Stimulated activated CD4-positive, alpha-beta T cell treated with anti-CD3 and anti-CD28 coated beads, Interleukin-1b, Interleukin-23, amount 100 ng/mL, for 48 hours (primary cell): ENCODE measurements around the gene LSM5.
"Not testable (repeated sequence)": the region's sequence is repeated elsewhere in the genome, so short reads cannot be mapped to it uniquely, and the experiment has no call there.

Experiments
- DNase-seq: peaks from one replicate; pipeline ENCODE4 v3.0.0-alpha.2; 2020

Gene LSM5

DNA sequence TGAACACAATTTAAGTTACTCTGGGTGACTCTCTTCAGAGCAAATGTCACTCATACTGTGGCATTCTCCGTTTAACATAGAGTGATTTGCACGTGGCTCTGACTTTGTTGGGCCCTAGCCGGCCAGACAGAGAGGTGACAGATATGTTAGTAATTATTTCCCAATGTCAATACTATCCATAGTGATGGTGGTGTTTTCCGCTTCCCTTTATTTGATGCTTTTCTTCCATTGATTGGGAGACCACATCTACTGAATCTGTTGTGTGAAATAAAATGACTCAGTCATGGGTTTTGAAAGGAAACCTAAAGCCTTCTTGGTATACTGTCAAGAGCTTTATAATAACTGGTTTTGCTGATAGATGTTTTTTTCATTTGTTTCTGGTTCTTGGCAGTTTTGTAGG lies 12.5 kb upstream of the LSM5 start:
- DNase-seq = peak; percentile 53

DNA sequence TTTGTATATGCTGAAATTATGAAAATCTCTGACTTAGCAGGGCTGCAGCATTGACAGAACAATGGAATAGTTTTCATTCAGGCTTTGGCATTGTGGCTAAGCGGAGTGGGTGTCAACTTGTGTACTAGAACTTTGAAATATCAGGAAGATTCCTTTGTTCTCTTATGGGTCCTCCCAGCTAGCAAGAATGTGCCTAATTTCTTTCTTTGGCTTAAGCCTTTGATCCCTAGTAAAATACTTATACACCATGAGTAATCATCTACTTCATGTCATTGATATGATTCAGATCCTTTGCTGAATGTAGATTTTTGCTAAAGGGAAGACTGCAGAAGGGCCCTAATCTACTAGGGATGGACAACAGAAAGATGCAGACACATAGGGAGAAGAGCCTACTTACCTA lies 11.3 kb upstream of the LSM5 start:
- DNase-seq = no peak

GRCh38 chr7:32500922-32501341 lies 10.8 kb upstream of the LSM5 start:
- no peak for DNase-seq

GRCh38 chr7:32500216-32500615 lies 10.0 kb upstream of the LSM5 start:
- DNase-seq = not testable (repeated sequence)

DNA sequence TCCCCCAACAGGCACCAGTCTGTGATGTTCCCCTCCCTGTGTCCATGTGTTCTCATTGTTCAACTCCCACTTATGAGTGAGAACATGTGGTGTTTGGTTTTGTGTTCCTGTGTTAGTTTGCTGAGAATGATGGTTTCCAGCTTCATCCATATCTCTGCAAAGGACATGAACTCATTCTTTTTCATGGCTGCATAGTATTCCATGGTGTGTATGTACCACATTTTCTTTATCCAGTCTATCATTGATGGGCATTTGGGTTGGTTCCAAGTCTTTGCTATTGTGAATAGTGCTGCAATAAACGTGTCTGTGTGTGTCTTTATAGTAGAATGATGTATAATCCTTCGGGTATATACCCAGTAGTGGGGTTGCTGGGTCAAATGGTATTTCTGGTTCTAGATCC lies 9.6 kb upstream of the LSM5 start:
- DNase-seq = not testable (repeated sequence)

- no peak for DNase-seq
Observed at GRCh38 chr7:32496052-32496813, 6.1 kb upstream of the LSM5 start.

DNA sequence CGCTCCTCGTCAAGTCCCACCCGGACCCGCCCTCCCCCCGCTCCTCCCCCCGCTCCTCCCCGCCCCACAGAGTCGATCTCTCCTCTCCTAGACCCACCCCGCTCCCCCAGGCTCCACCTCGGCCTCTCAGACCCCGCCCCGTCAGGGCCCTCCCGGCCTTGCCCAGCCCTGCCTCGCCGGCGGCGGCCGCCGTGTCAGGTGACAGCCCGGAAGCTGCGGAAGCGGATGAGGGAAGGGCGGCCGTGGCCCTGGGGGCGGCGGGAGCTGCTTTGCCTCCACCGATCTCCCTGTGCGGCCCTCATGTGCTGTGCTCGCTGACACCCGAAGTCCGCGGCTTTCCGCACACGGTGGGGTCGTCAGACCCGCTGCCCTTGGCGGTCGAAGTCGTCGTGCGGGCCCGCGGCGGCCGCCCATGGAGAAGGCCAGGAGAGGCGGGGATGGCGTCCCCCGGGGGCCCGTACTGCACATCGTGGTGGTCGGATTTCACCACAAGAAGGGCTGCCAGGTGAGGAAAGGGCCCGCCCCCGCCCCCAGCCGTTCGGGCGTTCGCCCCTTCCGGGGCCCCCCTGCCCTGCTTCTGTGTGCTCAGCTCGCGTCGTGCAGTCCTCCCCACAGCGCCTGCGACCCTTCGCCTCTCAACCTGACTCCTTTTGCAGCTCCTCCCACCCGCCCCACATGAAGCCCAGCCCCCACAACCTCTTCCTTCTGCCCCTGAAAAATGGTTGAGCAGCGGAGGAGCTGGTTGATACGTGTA lies 5.3 kb upstream of the LSM5 start, which contains the start of gene AVL9:
AVL9 (plus strand) TSS at position 192 of the 754 bp plus-strand sequence; CDS start at position 413, 221 bp downstream.
- DNase-seq = peak; percentile 99

GRCh38 chr7:32494946-32495297 lies 4.7 kb upstream of the LSM5 start:
- DNase-seq = no peak

DNA sequence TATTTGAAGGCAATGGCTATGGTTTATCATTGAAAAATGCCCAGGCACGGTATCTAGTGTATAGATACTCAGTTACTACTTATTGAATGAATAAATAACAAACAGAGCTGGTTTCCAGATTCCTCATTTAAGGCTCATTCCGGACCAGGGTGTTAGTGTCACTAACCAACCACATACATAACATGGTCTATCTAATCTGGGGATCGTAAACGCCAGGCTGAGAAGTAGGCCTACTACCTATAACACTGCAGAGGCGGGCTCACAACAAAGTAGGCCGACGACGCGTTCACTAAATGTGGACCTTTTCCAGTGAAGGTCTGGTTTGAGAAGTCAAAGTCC lies 423 bp downstream of the LSM5 start:
- no peak for DNase-seq

- DNase-seq = no peak
Observed at GRCh38 chr7:32481921-32482320, 8.3 kb downstream of the LSM5 start.

DNA sequence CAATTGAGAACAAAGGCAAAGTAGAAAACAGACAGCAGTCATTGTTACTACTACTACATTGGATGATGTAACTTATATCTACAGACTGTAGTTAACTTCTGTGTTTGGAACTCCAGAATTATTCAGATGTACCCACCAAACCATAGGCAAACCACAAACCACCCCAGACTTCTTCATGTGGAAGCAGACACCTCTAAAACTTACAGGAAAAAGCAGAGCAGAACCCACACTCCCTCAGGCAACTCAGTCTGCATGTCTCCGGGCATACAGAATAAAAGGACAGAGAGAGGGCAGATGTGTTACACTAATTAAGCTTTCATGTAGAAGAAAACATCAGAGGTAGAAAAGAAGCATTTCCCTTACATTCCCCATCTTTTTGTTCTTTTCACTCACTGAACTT lies 9.0 kb downstream of the LSM5 start:
- DNase-seq = no peak

GRCh38 chr7:32479574-32480200 lies 10.5 kb downstream of the LSM5 start:
- no peak for DNase-seq

- DNase-seq = no peak
Observed at GRCh38 chr7:32477649-32477980, 12.6 kb downstream of the LSM5 start.

- no peak for DNase-seq
Observed at GRCh38 chr7:32476816-32477648, 13.1 kb downstream of the LSM5 start.

- DNase-seq = no peak
Observed at GRCh38 chr7:32474008-32474407, 16.2 kb downstream of the LSM5 start.

GRCh38 chr7:32472015-32472414 lies 18.2 kb downstream of the LSM5 start:
- DNase-seq = no peak

GRCh38 chr7:32470871-32471270 lies 19.3 kb downstream of the LSM5 start:
- no peak for DNase-seq

DNA sequence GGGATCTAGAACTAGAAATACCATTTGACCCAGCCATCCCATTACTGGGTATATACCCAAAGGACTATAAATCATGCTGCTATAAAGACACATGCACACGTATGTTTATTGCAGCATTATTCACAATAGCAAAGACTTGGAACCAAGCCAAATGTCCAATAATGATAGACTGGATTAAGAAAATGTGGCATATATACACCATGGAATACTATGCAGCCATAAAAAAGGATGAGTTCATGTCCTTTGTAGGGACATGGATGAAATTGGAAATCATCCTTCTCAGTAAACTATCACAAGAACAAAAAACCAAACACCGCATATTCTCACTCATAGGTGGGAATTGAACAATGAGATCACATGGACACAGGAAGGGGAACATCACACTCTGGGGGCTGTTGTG lies 20.2 kb downstream of the LSM5 start:
- DNase-seq = not testable (repeated sequence)

GRCh38 chr7:32464641-32465416 lies 25.4 kb downstream of the LSM5 start:
- not testable (repeated sequence) for DNase-seq

GRCh38 chr7:32462977-32463376 lies 27.2 kb downstream of the LSM5 start:
- DNase-seq = no peak

DNA sequence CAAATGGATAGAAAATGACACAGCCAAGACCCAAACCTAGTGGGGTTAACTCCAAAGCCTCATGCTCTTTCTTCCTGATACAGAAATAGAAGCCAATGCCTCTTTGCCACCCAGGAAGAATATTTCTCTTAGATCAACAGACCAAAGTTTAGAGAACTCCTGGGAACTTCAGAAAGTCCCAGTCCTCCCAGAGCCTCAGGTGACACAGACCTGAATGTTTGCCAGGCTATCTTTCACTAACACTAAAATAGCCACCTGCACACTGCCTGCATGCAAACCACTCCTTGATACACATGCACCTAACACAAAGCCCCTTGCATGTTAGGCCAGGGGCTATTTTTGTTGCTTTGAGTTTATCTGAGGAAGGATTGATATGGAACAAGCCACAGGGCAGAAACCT lies 27.7 kb downstream of the LSM5 start:
- no peak for DNase-seq

DNA sequence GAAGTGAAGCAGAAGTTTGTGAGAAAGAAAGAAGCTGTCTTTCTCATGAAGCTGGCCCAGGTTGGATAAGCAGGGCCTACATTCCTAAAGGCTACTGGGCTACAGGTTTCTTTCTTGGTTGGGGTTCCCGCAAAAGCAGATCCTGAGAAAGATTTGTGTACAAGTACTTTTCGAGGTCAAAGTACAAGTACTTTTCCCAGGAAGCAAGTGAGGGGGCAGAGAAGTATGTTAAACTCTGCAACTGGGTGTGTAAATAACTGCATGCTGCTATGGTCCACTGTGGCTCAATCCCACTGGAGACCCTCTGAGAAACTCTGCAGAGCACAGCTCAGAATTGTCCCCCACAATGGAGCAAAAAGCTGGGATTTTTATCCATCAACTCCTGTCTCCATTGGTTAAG lies 28.7 kb downstream of the LSM5 start:
- no peak for DNase-seq
